ENCODE data around the gene WWC1. TPM values are rescaled to one million over a fixed set of nuclear protein-coding genes. Genes with fewer than 3 reads are reported as not detected.

WWC1 gene
- total RNA-seq, 1 donor from 2014 or later, result 13.7 TPM

GRCh38 chr5:168401226-168401625 lies 109.8 kb downstream of the WWC1 start:
- Mint-ChIP-seq H3K27ac (ENCODE audit: unreplicated experiment) (no peak overlapping the region), H3K27me3 (ENCODE audit: low read depth) (no peaks in the 10 kb centered on the region), H3K4me1 (peaks cover 40% of the 10 kb centered on the region), H3K36me3 (ENCODE audit: low read depth) (no peaks in the 10 kb centered on the region), H3K4me3 (no peak overlapping the region), H3K9me3 (no peaks in the 10 kb centered on the region)
- no peak for TF ChIP-seq CTCF (conservative IDR thresholded peaks at IDR 0.05)
- DNase-seq (ENCODE audit: low read depth, low spot score), result no peak

GRCh38 chr5:168401880-168402279 lies 110.4 kb downstream of the WWC1 start:
- H3K9me3 Mint-ChIP-seq, result no peaks in the 10 kb centered on the region
- H3K4me1 Mint-ChIP-seq, result peaks cover 40% of the 10 kb centered on the region
- H3K27me3 Mint-ChIP-seq (ENCODE audit: low read depth), result no peaks in the 10 kb centered on the region
- DNase-seq (ENCODE audit: low read depth, low spot score), result no peak
- no peaks in the 10 kb centered on the region for H3K36me3 Mint-ChIP-seq (ENCODE audit: low read depth)
- TF ChIP-seq CTCF (conservative IDR thresholded peaks at IDR 0.05), result no peak
- peak overlapping the region; percentile 50 for H3K27ac Mint-ChIP-seq (ENCODE audit: unreplicated experiment)
- H3K4me3 Mint-ChIP-seq, result no peak overlapping the region

GRCh38 chr5:168404365-168404764 lies 112.9 kb downstream of the WWC1 start:
- Mint-ChIP-seq H3K36me3 (ENCODE audit: low read depth) (no peaks in the 10 kb centered on the region), H3K27me3 (ENCODE audit: low read depth) (no peaks in the 10 kb centered on the region), H3K4me3 (peak overlapping the region; percentile 62), H3K27ac (ENCODE audit: unreplicated experiment) (peak overlapping the region; percentile 79), H3K9me3 (no peaks in the 10 kb centered on the region), H3K4me1 (peaks cover 47% of the 10 kb centered on the region)
- DNase-seq (ENCODE audit: low read depth, low spot score), result no peak
- no peak for TF ChIP-seq CTCF (conservative IDR thresholded peaks at IDR 0.05)

GRCh38 chr5:168407211-168407610 lies 115.8 kb downstream of the WWC1 start:
- Mint-ChIP-seq H3K27me3 (ENCODE audit: low read depth) (no peaks in the 10 kb centered on the region), H3K27ac (ENCODE audit: unreplicated experiment) (no peak overlapping the region), H3K4me1 (peaks cover 41% of the 10 kb centered on the region), H3K36me3 (ENCODE audit: low read depth) (no peaks in the 10 kb centered on the region), H3K9me3 (no peaks in the 10 kb centered on the region), H3K4me3 (no peak overlapping the region)
- no peak for TF ChIP-seq CTCF (conservative IDR thresholded peaks at IDR 0.05)
- DNase-seq (ENCODE audit: low read depth, low spot score), result no peak

- no peaks in the 10 kb centered on the region for H3K36me3 Mint-ChIP-seq (ENCODE audit: low read depth)
- H3K9me3 Mint-ChIP-seq, result no peaks in the 10 kb centered on the region
- no peak for DNase-seq (ENCODE audit: low read depth, low spot score)
- peak overlapping the region; percentile 82 for H3K27ac Mint-ChIP-seq (ENCODE audit: unreplicated experiment)
- peaks cover 27% of the 10 kb centered on the region for H3K4me1 Mint-ChIP-seq
- no peak overlapping the region for H3K4me3 Mint-ChIP-seq
- TF ChIP-seq CTCF (conservative IDR thresholded peaks at IDR 0.05), result no peak
- no peaks in the 10 kb centered on the region for H3K27me3 Mint-ChIP-seq (ENCODE audit: low read depth)
Observed at GRCh38 chr5:168408561-168409305, 117.3 kb downstream of the WWC1 start.

Measured in neural crest cell (in vitro differentiated cells).